GM23338 (cell line): Measurements from ENCODE around the gene CRADD.

Experiments
- CTCF ChIP-seq, 2 experiments: fragments of 200-600 bp in 1 of 2; sonication (generic) in 1 of 2; conservative IDR thresholded peaks; 2 replicates each; pipeline versions ENCODE4 v1.5.1 to v1.6.1; 2016 to 2017; ENCODE audit warnings: antibody characterized with exemption in 2 of 2, low read depth in 2 of 2, mild to moderate bottlenecking in 2 of 2, moderate library complexity in 1 of 2
- EZH2 ChIP-seq: fragments of 200-600 bp; sonication (generic); IDR thresholded peaks from one replicate; pipeline ENCODE4 v1.8.0; 2017; ENCODE audit warnings: antibody characterized with exemption, mild to moderate bottlenecking, low read depth; ENCODE audit not compliant: unreplicated experiment
- EZH2phosphoT487 ChIP-seq: fragments of 200-600 bp; sonication (generic); IDR thresholded peaks from one replicate; pipeline ENCODE4 v1.8.1; 2018; ENCODE audit warnings: antibody characterized with exemption; ENCODE audit not compliant: unreplicated experiment
- POLR2AphosphoS5 ChIP-seq: IDR thresholded peaks from 2 replicates; pipeline ENCODE4 v1.6.1; 2016; ENCODE audit warnings: antibody characterized with exemption, low read depth
- TF ChIP-seq, protein P1 (sequence below): IDR thresholded peaks from 2 replicates; pipeline ENCODE4 v1.6.1; 2016; ENCODE audit warnings: antibody characterized with exemption
- TF ChIP-seq, protein P2 (sequence below): IDR thresholded peaks from one replicate; pipeline ENCODE4 v1.6.1; 2018; ENCODE audit warnings: antibody characterized with exemption; ENCODE audit not compliant: unreplicated experiment

- TF ChIP-seq CTCF (conservative IDR thresholded peaks at IDR 0.05; ENCODE audit: low read depth in 2 of 2) (no peak), EZH2phosphoT487 (no peak), POLR2AphosphoS5 (no peak), EZH2 (no peak)
- TF ChIP-seq, protein P1, sequence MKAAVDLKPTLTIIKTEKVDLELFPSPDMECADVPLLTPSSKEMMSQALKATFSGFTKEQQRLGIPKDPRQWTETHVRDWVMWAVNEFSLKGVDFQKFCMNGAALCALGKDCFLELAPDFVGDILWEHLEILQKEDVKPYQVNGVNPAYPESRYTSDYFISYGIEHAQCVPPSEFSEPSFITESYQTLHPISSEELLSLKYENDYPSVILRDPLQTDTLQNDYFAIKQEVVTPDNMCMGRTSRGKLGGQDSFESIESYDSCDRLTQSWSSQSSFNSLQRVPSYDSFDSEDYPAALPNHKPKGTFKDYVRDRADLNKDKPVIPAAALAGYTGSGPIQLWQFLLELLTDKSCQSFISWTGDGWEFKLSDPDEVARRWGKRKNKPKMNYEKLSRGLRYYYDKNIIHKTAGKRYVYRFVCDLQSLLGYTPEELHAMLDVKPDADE = no peak
- TF ChIP-seq, protein P2, sequence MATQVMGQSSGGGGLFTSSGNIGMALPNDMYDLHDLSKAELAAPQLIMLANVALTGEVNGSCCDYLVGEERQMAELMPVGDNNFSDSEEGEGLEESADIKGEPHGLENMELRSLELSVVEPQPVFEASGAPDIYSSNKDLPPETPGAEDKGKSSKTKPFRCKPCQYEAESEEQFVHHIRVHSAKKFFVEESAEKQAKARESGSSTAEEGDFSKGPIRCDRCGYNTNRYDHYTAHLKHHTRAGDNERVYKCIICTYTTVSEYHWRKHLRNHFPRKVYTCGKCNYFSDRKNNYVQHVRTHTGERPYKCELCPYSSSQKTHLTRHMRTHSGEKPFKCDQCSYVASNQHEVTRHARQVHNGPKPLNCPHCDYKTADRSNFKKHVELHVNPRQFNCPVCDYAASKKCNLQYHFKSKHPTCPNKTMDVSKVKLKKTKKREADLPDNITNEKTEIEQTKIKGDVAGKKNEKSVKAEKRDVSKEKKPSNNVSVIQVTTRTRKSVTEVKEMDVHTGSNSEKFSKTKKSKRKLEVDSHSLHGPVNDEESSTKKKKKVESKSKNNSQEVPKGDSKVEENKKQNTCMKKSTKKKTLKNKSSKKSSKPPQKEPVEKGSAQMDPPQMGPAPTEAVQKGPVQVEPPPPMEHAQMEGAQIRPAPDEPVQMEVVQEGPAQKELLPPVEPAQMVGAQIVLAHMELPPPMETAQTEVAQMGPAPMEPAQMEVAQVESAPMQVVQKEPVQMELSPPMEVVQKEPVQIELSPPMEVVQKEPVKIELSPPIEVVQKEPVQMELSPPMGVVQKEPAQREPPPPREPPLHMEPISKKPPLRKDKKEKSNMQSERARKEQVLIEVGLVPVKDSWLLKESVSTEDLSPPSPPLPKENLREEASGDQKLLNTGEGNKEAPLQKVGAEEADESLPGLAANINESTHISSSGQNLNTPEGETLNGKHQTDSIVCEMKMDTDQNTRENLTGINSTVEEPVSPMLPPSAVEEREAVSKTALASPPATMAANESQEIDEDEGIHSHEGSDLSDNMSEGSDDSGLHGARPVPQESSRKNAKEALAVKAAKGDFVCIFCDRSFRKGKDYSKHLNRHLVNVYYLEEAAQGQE = no peak
These were observed 35.9 kb downstream of the CRADD start for GRCh38 chr12:93713060-93713459.
